ENCODE measurements around the gene IL17RD.

DNA sequence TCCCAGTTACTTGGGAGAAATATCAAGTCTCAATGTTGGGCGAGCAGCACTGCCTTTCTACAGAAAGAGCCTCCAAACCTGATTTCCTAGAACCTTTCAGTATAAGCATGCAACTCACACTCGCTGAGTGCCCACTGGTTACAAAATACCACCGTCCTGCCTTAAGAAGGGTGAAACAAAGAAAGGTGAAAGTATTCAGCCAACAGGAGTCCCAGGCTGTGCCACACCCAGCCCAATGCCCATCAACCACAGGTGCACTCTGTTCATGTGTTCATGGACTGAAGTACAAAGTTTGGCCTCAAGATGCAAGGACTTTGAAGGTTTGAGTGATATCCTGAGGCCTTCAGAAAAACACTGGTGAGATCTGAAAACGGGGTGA, 34.0 kb downstream of the IL17RD start:
- TF ChIP-seq, protein P1, sequence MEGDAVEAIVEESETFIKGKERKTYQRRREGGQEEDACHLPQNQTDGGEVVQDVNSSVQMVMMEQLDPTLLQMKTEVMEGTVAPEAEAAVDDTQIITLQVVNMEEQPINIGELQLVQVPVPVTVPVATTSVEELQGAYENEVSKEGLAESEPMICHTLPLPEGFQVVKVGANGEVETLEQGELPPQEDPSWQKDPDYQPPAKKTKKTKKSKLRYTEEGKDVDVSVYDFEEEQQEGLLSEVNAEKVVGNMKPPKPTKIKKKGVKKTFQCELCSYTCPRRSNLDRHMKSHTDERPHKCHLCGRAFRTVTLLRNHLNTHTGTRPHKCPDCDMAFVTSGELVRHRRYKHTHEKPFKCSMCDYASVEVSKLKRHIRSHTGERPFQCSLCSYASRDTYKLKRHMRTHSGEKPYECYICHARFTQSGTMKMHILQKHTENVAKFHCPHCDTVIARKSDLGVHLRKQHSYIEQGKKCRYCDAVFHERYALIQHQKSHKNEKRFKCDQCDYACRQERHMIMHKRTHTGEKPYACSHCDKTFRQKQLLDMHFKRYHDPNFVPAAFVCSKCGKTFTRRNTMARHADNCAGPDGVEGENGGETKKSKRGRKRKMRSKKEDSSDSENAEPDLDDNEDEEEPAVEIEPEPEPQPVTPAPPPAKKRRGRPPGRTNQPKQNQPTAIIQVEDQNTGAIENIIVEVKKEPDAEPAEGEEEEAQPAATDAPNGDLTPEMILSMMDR (CRISPR knock-in tag; IDR thresholded peaks at IDR 0.05): no peak
- TF ChIP-seq KDM4B (CRISPR knock-in tag; IDR thresholded peaks at IDR 0.05) (no peak), RAD21 (CRISPR knock-in tag; IDR thresholded peaks at IDR 0.05) (no peak), ZNF878 (CRISPR knock-in tag; IDR thresholded peaks at IDR 0.05) (no peak), MLX (CRISPR knock-in tag; IDR thresholded peaks at IDR 0.05) (no peak), ZNF776 (CRISPR knock-in tag; IDR thresholded peaks at IDR 0.05) (no peak)
- TF ChIP-seq, protein P2, sequence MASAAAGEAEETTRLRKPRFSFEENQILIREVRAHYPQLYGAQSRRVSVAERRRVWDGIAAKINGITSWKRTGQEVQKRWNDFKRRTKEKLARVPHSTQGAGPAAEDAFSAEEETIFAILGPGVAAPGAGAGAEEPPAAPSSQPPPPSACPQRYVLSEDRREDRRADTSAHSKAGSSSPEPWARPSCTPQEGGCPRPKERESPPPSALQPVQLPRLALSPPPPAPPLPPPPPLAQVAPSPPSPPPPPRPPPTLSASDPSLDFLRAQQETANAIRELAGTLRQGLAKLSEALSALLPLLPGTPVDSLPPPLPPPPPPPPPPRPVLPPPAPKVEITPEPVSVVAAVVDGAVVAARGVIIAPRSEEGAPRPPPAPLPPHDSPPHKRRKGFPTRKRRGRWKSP (CRISPR knock-in tag; IDR thresholded peaks at IDR 0.05): no peak

All from HepG2 (cell line).